Activated CD4-positive, alpha-beta T cell treated with anti-CD3 and anti-CD28 coated beads, Interleukin-2, amount 50 U/mL, for 16 hours (primary cell): ENCODE data around the gene NPFFR1.

Source experiments
- DNase-seq: peaks from one replicate; pipeline ENCODE4 v3.0.0-alpha.2; 2020

The NPFFR1 gene

DNA sequence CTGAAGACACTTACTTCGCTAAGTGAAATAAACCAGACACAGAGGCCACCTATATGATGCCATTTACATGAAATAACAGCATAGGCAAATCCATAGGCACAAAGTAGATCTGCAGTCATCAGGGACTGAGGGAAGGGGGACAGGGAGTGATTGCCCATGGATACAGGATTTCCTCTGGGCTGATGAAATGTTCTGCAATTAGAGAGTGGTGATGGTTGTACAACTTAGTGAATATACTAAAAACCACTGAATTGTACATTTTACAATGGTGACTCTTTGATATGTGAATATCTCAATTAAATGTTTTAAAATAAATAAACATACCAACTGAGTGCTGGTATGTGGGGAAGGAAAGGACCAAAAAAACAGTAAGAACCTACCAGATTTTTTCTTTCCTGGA is 70.9 kb downstream of the NPFFR1 start:
- DNase-seq = no peak

DNA sequence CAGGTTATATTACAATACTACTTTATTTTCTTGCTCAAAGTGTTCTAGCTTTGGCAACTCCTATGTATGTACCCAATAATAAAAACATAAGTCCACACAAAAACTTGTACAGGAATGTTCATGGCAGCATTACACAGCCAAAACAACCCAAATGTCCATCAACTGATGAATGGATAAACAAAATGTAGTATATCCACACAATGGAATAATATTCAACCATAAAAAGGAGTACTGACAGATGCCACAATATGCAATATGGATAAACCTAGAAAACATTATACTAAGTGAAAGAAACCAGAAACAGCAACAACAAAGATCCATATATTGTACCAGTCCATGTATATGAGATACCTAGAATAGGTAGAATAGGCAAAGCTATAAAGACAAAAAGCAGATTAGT is 71.5 kb downstream of the NPFFR1 start:
- DNase-seq = no peak

DNA sequence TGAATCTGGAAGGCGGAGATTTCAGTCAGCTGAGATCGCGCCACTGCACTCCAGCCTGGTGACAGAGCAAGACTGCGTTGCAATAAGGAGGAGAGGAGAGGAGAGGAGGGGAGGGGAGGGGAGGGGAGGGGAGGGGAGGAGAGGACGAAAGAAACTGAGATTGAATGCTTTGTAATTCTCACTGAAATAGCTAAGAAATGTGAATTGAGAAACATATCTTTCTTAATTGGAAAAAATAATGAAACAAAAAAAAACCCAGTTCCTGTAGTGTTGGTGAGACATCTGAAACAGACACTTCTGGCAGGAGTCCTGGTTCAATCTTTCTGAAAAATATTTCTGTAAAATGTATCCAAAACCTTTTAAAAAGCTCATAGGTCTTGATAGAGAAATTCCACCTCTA is 77.0 kb downstream of the NPFFR1 start:
- DNase-seq = no peak

DNA sequence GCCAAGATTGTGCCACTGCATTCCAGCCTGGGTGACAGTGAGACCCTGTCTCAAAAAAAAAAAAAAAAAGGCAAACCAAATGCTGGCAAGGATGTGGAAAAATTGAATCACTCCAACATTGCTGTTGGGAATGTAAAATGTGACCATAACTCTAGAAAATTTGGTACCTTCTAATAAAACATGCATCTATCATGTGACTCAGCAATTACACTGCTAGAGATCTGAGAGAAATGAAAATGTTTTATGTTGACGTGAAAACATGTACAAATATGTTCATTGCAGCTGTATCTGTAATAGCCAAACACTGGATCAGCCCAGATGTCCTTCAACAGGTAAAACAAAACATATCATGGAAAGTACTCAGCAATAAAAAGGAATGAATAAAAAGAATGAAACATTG is 82.7 kb downstream of the NPFFR1 start:
- no peak for DNase-seq

DNA sequence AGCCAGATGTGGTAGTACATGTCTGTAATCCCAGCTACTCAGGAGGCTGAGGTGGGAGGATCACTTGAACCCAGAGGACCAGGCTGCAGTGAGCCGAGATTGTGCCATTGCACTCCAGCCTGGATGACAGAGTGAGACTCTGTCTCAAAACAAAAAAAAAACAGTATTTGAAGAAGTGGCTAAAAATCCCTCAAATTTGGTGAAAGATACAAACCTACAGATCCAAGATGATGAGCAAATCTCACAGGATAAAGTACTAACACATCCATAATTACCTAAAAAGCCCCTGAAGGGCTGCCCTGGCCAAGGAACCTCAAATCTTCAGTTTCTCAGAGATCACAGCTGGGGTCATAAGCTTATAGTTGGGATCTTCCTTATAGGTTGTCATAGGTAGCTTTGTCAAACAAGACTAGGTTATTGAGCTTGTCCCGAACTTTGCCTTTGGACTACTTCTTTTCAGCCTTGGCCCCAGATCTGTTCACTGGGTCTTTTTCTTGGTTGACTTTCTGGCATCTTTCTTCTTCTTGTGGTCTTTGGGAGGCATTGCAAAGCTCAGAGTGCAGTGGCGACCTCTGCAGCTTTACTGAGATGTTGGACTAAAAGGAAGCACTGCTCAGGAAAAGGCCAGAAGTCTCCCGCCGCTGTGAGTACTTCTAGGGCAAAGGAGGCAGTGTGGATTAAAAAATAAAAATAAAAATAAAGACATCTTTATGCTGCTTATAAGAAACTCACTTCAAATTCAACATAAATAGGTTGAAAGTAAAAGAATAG is 84.9 kb downstream of the NPFFR1 start:
- DNase-seq = no peak
